ENCODE measurements around the gene STRBP. TPM values are rescaled to one million over a fixed set of nuclear protein-coding genes. Genes with fewer than 3 reads are reported as not detected.
"Not testable (repeated sequence)": the region's sequence is repeated elsewhere in the genome, so short reads cannot be mapped to it uniquely, and the experiment has no call there.

STRBP gene
- total RNA-seq, 2 donors from 2014 or later = 11.1 to 15.4 TPM

DNA sequence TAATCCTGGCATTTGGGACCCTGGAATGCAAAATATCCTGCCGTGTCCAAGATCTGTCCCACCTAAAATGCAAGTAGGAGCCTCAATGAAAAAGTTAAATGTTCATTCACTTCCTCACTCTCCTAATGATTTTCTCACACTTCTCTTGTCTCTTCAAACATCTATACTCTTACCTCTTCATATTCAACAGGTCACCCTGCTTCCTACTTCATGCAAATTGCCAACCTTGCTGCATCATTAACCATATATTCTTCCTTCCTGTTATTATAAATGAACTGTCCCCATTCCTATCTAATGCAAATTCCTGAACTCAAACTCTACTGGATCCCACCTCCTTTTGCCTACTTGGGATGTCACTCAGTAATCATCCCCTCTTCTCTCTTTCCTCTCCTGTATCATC, 74.4 kb downstream of the STRBP start:
- no peaks in the 10 kb centered on the region for H3K27me3 Mint-ChIP-seq
- H3K27ac Mint-ChIP-seq = no peak overlapping the region
- no peak overlapping the region for H3K4me3 Mint-ChIP-seq
- no peaks in the 10 kb centered on the region for H3K36me3 Mint-ChIP-seq (ENCODE audit: low read depth)
- ATAC-seq (no peak), DNase-seq (no peak)
- no peaks in the 10 kb centered on the region for H3K4me1 Mint-ChIP-seq
- H3K9me3 ChIP-seq (ENCODE audit: control insufficient read depth, low read length, poor library complexity, severe bottlenecking) = no peaks in the 10 kb centered on the region

DNA sequence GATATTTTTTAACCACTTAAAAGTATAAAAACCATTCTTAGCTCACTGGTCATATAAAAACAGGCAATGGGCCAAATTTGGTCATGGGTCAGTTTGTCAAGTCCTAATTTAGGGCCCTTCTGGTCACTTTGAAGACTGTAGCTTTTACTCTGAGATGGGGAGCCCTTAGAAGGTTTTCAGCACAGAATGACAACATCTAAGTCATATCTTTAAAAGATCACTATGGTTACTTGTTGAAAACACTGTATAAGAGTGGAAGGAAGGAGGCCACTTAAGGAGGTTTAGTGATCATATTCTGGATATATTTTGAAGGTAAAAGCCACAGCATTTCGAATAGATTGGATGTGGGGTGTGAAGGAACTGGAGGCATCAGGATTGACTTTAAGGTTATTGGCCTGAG, 76.7 kb downstream of the STRBP start:
- no peaks in the 10 kb centered on the region for H3K27me3 Mint-ChIP-seq
- no peaks in the 10 kb centered on the region for H3K4me1 Mint-ChIP-seq
- no peak for ATAC-seq
- no peaks in the 10 kb centered on the region for H3K9me3 ChIP-seq (ENCODE audit: control insufficient read depth, low read length, poor library complexity, severe bottlenecking)
- no peaks in the 10 kb centered on the region for H3K36me3 Mint-ChIP-seq (ENCODE audit: low read depth)
- H3K27ac Mint-ChIP-seq = no peak overlapping the region
- no peak for DNase-seq
- H3K4me3 Mint-ChIP-seq = no peak overlapping the region

DNA sequence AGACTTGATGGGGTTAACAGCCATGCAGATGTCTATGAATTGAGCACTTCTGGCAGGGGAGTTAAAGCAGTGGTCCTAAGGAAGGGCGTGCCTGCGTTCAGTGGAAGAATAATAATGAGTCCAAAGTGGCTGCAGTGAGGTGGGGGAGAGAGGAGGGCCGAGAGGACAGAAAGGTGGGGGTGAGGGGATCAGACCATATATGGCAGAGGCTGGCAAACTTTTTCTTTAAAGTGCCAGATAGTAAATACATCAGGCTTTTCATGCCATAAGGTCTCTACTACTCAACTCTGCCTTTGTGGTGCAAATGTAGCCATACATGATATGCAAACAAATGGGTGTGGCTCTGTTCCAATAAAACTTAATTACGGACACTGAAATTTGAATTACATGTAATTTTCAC, 77.1 kb downstream of the STRBP start:
- no peak for DNase-seq
- H3K4me1 Mint-ChIP-seq = no peaks in the 10 kb centered on the region
- no peaks in the 10 kb centered on the region for H3K36me3 Mint-ChIP-seq (ENCODE audit: low read depth)
- no peaks in the 10 kb centered on the region for H3K27me3 Mint-ChIP-seq
- no peak overlapping the region for H3K27ac Mint-ChIP-seq
- no peaks in the 10 kb centered on the region for H3K9me3 ChIP-seq (ENCODE audit: control insufficient read depth, low read length, poor library complexity, severe bottlenecking)
- no peak overlapping the region for H3K4me3 Mint-ChIP-seq
- no peak for ATAC-seq

DNA sequence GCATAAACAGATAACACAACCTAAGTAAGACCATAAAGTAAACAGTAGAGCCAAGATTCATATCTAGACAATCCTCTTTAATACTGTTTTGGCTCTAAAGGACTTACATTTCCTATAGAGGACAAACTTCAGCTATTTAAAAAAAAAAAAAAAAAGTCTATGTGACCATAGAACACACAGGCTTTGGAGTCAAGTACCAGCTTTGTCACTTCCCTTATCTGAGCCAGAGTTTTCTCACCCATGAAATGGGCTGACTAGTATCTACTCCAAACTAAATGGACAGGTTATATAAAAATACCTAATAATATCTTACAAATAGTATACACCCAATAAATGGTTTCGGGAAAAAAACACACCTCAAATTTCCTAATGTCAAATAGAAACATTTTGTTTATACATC, 81.3 kb downstream of the STRBP start:
- Mint-ChIP-seq H3K27ac (no peak overlapping the region), H3K4me1 (peaks cover 3% of the 10 kb centered on the region), H3K4me3 (no peak overlapping the region), H3K27me3 (no peaks in the 10 kb centered on the region), H3K36me3 (ENCODE audit: low read depth) (peaks cover 2% of the 10 kb centered on the region)
- no peak for DNase-seq
- no peak for ATAC-seq
- no peaks in the 10 kb centered on the region for H3K9me3 ChIP-seq (ENCODE audit: control insufficient read depth, low read length, poor library complexity, severe bottlenecking)

DNA sequence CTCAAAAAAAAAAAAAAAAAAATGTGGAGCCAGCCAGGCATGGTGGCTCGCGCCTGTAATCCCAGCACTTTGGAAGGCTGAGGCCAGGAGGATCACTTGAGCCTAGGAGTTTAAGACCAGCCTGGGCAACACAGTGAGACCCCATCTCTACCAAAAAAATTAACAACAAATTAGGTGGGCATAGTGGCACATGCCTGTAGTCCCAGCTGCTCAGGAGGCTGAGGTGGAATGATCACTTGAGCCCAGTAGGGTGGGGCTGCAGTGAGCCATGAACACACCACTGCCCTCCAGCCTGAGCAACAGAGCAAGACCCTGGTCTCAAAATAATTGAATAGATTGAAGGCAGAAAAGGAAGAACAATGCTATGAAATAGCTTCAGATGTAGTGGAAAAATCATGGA, 82.4 kb downstream of the STRBP start:
- H3K4me1 Mint-ChIP-seq; ATAC-seq; H3K27ac Mint-ChIP-seq; H3K4me3 Mint-ChIP-seq; DNase-seq; H3K9me3 ChIP-seq (ENCODE audit: control insufficient read depth, low read length, poor library complexity, severe bottlenecking); H3K36me3 Mint-ChIP-seq (ENCODE audit: low read depth); H3K27me3 Mint-ChIP-seq: not testable (repeated sequence)

DNA sequence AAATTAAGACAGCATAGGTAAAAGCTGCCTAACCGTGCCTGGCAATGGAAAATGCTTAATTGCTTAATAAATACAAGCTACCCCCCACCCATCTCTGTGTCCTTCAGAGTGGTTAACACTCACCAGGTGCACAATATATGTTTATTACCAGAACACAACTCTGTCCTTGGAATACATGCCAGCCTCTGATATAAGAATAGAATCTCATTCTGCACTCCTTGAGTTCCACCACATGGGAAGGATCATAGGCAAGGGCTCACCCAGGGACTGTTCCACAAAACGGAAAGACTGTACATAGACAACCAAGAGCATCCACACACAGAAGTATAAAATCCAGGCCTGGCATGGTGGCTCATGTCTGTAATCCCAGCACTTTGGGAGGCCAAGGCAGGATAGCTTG, 91.4 kb downstream of the STRBP start:
- DNase-seq (no peak), ATAC-seq (no peak)
- Mint-ChIP-seq H3K36me3 (ENCODE audit: low read depth) (peaks cover 9% of the 10 kb centered on the region), H3K4me3 (no peak overlapping the region), H3K4me1 (peaks cover 25% of the 10 kb centered on the region), H3K27me3 (no peaks in the 10 kb centered on the region), H3K27ac (no peak overlapping the region)
- no peaks in the 10 kb centered on the region for H3K9me3 ChIP-seq (ENCODE audit: control insufficient read depth, low read length, poor library complexity, severe bottlenecking)

DNA sequence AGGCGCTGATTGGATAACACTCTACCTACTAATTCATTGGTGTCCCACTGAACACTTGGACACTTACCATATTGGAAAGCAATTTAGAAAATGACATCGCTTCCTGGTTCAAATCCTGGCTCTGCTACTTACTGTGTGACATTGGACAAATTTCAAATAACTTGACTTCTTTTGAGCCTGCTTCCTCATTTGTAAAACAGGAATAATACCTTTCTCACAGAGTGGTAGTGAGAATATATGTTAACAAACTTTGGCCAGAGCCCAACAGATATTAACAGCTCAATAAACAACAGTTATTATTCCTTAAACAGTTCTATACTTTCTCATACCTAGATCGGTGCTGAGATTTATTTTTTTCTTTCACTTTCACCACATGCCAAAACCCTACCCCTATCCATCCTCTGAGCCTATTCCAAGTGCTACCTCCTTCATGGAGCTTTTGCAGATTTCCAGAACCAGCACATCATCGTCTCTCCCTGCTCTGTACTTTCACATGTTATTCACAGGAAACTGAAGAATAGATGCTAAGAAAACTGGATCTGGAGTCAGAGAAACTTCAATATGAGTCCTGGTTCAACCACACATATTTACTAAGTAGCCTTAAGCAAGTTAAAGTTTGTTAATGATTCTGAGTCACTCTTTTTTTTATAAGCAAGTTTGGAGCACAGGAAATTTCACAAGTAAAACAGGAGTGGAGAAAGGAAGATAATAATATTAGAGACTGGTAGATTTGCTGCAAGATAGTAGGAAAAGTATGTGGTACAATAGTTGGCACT, 92.3 kb downstream of the STRBP start:
- ATAC-seq = no peak
- H3K27me3 Mint-ChIP-seq = no peaks in the 10 kb centered on the region
- peak overlapping the region; percentile 26 for H3K4me3 Mint-ChIP-seq
- H3K27ac Mint-ChIP-seq = no peak overlapping the region
- peaks cover 25% of the 10 kb centered on the region for H3K4me1 Mint-ChIP-seq
- H3K36me3 Mint-ChIP-seq (ENCODE audit: low read depth) = peaks cover 9% of the 10 kb centered on the region
- no peaks in the 10 kb centered on the region for H3K9me3 ChIP-seq (ENCODE audit: control insufficient read depth, low read length, poor library complexity, severe bottlenecking)
- no peak for DNase-seq

DNA sequence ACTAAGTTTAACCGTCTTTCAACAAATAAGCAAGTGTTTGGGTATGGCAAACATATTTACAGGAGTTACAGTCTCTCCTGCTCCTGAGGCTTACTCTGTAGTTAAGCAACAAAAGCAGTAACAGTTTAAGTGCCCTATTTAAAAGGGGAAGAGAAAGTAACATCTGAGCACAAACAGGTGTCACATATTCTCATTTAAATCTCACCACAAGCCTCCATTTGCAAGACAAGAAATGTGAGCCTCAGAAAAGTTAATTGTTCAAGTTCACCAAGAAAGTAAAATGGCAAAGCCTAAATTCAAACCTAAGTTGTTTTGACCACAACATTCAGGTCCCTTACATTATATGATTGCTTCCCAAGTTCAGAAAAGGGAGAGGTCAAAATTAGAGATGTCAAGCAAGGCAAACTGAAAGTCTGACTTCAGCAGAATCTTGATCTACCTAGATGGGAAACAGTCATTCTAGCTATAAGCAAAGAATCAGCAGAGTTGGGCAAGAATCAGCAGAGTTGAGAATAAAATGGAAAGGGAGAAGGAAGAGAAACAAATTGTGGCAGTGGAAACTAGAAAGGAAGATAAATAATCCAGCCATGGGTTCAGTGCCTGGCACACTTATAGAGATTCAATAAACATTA, 93.4 kb downstream of the STRBP start:
- DNase-seq (no peak), ATAC-seq (peak; percentile 68)
- peaks cover 9% of the 10 kb centered on the region for H3K36me3 Mint-ChIP-seq (ENCODE audit: low read depth)
- peaks cover 25% of the 10 kb centered on the region for H3K4me1 Mint-ChIP-seq
- H3K9me3 ChIP-seq (ENCODE audit: control insufficient read depth, low read length, poor library complexity, severe bottlenecking) = no peaks in the 10 kb centered on the region
- H3K27me3 Mint-ChIP-seq = no peaks in the 10 kb centered on the region
- H3K4me3 Mint-ChIP-seq = peak overlapping the region; percentile 28
- H3K27ac Mint-ChIP-seq = peak overlapping the region; percentile 67

DNA sequence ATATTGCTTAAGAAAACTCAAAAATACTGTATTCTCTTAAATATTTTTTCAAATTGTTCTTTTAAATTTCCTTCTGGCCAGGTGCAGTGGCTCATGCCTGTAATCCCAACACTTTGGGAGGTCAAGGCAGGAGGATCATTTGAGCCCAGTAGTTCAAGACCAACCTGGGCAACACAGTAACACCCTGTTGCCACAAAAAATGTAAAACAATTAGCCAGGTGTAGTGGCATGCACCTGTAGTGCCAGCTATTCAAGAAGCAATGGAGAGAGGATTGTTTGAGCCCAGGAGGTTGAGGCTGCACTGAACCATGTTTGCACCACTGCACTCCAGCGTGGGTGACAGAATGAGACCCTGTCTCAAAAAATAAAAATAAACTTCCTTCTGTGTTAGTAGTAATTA, 94.3 kb downstream of the STRBP start:
- Mint-ChIP-seq H3K4me1 (peaks cover 25% of the 10 kb centered on the region), H3K27me3 (no peaks in the 10 kb centered on the region), H3K4me3 (no peak overlapping the region), H3K27ac (no peak overlapping the region), H3K36me3 (ENCODE audit: low read depth) (peaks cover 9% of the 10 kb centered on the region)
- no peak for ATAC-seq
- DNase-seq = no peak
- H3K9me3 ChIP-seq (ENCODE audit: control insufficient read depth, low read length, poor library complexity, severe bottlenecking) = no peaks in the 10 kb centered on the region

DNA sequence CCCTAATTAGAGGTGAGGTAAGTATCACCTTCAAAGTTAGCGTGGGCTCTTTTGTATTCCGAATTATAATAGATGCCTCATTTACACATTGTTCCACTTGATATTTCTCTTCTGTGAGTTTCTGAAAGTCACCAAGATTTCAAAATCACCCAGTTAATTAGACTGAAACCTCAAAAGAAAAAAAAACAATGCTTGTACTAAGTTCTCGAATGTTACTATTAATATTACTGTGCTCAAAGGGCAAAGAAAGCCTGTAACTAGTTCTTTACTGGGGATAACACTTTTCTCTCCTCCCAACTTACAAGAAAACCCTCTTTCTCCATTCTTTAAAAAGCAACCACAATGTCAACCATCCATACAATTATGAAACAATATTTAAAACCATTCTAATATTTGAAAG, 98.5 kb downstream of the STRBP start:
- Mint-ChIP-seq H3K4me3 (no peak overlapping the region), H3K4me1 (peaks cover 6% of the 10 kb centered on the region), H3K27me3 (no peaks in the 10 kb centered on the region), H3K36me3 (ENCODE audit: low read depth) (peaks cover 2% of the 10 kb centered on the region), H3K27ac (no peak overlapping the region)
- no peaks in the 10 kb centered on the region for H3K9me3 ChIP-seq (ENCODE audit: control insufficient read depth, low read length, poor library complexity, severe bottlenecking)
- DNase-seq (no peak), ATAC-seq (no peak)

DNA sequence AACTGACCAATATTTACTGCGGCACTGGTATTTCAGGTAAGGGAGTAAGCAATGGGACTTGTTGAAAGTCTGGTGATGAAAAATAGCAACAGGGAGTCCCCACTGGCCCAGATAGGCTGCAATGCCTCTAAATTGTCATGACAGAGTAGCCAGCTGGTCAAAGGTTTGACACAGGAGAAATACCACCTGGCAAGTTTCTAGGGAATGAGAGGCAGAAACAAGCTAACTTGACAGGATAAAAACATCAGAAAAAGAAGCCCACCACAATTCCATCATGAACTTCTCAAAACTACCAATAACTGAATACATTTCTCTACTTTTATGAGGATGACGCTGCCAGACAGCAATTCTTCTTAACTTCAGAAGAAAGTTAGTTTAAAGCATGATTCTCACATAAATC, 99.8 kb downstream of the STRBP start:
- H3K36me3 Mint-ChIP-seq (ENCODE audit: low read depth) = peaks cover 2% of the 10 kb centered on the region
- no peak overlapping the region for H3K27ac Mint-ChIP-seq
- ATAC-seq (no peak), DNase-seq (no peak)
- no peaks in the 10 kb centered on the region for H3K27me3 Mint-ChIP-seq
- H3K9me3 ChIP-seq (ENCODE audit: control insufficient read depth, low read length, poor library complexity, severe bottlenecking) = no peaks in the 10 kb centered on the region
- H3K4me3 Mint-ChIP-seq = no peak overlapping the region
- no peaks in the 10 kb centered on the region for H3K4me1 Mint-ChIP-seq

DNA sequence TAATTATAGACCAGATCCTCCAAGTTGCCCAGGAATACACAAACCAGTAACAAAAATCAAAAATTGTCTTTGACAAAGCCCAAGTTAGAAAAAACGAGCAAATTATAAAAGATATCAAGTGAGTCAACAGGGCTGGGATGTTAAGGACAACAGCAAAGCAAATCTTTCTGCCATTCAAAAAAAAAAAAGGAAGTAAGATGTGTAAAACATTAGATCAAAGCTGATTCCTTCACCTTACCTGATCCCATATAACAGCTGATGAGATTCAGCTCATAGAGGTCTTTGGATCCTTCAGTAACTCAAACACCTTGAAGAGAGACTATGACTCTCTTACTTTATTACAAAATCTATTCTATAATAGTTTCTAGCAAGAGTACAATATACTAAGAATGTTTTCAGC, 100.9 kb downstream of the STRBP start:
- DNase-seq (no peak), ATAC-seq (no peak)
- no peaks in the 10 kb centered on the region for H3K9me3 ChIP-seq (ENCODE audit: control insufficient read depth, low read length, poor library complexity, severe bottlenecking)
- H3K27me3 Mint-ChIP-seq = no peaks in the 10 kb centered on the region
- H3K4me3 Mint-ChIP-seq = no peak overlapping the region
- H3K36me3 Mint-ChIP-seq (ENCODE audit: low read depth) = peaks cover 2% of the 10 kb centered on the region
- H3K4me1 Mint-ChIP-seq = no peaks in the 10 kb centered on the region
- H3K27ac Mint-ChIP-seq = no peak overlapping the region

DNA sequence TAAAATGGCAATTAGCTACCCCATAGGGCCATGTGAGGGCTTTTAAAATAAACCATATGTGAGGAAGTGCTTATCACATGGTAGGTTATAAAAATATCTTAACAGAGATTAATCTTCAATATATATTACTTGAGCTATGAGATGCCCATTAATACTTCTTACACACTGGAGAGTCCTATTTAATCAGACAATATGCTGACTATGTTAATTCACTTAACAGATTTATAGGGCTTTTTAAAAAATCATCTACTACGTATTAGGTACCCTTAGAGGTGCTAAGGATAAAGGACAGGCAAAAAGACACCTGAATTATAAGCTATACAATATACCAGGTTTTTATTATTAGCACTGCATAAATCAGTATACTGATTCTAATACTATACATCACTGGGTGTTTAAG, 102.6 kb downstream of the STRBP start:
- H3K4me1 Mint-ChIP-seq = no peaks in the 10 kb centered on the region
- no peaks in the 10 kb centered on the region for H3K9me3 ChIP-seq (ENCODE audit: control insufficient read depth, low read length, poor library complexity, severe bottlenecking)
- H3K27me3 Mint-ChIP-seq = no peaks in the 10 kb centered on the region
- H3K4me3 Mint-ChIP-seq = no peak overlapping the region
- no peak for DNase-seq
- no peak overlapping the region for H3K27ac Mint-ChIP-seq
- H3K36me3 Mint-ChIP-seq (ENCODE audit: low read depth) = peaks cover 2% of the 10 kb centered on the region
- ATAC-seq = no peak

DNA sequence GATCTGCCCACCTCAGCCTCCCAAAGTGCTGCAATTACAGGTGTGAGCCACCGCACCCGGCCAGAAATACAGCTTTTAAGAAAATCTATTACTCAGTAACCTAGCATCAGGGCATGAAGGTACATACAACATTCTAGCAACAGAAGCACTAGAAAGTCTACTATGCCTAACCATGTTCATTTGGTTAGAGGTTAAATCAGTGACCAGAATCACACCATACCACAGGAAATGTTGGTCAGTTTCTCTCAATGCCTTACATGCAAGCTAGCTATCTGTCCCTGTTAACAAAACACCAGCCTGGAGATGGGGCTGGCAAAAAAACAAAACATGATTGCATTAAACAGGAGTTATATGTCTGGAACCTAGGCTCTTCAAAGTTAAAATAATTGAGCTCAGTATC, 104.1 kb downstream of the STRBP start:
- Mint-ChIP-seq H3K4me3 (no peak overlapping the region), H3K36me3 (ENCODE audit: low read depth) (peaks cover 4% of the 10 kb centered on the region), H3K4me1 (no peaks in the 10 kb centered on the region), H3K27ac (no peak overlapping the region), H3K27me3 (no peaks in the 10 kb centered on the region)
- DNase-seq (no peak), ATAC-seq (no peak)
- H3K9me3 ChIP-seq (ENCODE audit: control insufficient read depth, low read length, poor library complexity, severe bottlenecking) = no peaks in the 10 kb centered on the region

Data from T-helper 17 cell (primary cell).